HG02885 (cell line): ENCODE measurements around the gene CDK11A.
"Not testable (repeated sequence)": the region's sequence is repeated elsewhere in the genome, so short reads cannot be mapped to it uniquely, and the experiment has no call there.

Source experiments
- ATAC-seq: cut with Tn5 transposase; IDR thresholded peaks from one replicate; pipeline ENCODE4 v1.9.1; 2021; ENCODE audit warnings: mild to moderate bottlenecking; ENCODE audit not compliant: unreplicated experiment, poor library complexity

CDK11A gene

DNA sequence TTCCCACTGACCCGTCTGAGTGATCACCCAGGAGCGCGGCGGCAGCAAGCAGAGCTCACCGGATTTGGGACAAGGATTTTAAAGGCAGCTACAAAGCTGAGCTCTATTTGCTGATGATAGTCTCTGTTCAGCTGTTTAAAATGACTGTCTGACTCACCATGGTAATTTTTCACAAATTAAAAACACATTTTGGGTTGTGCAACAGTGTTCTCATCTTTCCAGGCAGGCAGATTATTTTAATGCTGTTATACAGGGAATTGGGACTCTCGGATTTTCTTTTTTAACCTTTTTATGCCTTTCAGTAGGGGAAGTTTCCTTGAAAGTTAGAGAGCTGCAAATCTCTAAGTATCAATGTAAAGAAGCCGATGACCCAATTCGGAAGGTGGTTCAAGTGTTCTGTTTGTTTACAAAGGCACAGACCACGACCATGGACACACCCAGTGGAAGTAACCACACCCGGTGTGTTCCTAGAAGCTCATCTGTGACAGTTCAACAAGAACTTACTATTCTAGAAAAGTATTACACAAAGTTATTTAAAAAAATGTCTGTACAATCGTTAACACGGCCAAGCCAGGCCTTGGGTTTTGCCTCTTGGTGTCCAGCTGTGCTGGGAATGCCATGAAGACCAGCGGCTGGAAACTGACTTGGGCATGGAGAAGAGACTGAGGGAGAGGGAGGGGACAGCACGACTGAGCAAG, 4.3 kb upstream of the CDK11A start:
- ATAC-seq = not testable (repeated sequence)

DNA sequence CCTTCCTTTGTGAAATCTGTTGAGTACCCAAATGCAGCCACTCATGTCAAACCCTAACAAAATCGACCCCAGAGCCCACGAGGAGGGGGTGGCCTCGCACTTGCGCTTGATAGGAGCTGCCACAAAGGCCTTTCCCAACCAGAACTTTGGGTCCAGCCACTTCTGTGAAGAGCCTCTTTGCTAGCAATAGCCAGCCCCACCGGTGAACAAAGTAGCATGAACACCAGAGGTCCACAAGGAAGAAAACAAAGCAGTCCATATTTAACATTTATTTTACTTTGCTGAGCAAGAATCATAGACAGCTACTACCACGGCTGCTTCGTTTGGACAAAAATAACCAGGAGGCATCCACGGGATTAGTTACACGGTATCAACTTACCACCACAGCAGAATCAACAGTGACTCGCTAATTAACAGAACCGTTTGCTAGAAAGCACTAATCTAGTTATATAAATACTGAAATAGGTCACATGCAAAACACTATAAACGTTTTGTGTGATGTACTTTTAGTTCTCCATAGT, 3.0 kb upstream of the CDK11A start:
- not testable (repeated sequence) for ATAC-seq

DNA sequence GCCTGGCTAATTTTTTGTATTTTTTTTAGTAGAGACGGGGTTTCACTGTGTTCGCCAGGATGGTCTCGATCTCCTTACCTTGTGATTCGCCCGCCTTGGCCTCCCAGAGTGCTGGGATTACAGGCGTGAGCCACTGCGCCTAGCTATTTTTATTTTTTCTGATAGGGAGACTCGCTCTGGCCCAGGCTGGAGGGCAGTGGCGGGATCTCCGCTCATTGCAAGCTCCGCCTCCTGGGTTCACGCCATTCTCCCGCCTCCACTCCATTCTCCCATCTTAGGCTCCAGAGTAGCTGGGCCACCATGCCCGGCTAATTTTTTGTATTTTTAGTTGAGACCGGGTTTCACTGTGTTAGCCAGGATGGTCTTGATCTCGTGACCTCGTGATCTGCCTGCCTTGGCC, 1.9 kb upstream of the CDK11A start:
- not testable (repeated sequence) for ATAC-seq

DNA sequence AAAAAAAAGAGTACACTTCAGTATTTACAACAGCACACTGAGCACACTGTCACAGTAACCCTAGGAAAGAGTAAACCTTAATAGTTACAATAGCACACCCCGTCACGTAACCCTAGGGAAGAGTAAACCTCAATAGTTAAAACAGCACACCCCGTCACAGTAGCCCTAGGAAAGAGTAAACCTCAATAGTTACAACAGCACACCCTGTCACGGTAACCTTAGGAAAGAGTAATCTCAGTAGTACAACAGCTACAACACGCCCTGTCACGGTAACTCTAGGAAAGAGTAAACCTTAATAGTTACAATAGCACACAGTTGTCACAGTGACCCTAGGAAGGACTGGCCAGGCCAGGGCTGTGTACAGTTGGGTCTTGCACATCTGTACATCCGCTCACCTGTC, 3.0 kb downstream of the CDK11A start:
- ATAC-seq = no peak

DNA sequence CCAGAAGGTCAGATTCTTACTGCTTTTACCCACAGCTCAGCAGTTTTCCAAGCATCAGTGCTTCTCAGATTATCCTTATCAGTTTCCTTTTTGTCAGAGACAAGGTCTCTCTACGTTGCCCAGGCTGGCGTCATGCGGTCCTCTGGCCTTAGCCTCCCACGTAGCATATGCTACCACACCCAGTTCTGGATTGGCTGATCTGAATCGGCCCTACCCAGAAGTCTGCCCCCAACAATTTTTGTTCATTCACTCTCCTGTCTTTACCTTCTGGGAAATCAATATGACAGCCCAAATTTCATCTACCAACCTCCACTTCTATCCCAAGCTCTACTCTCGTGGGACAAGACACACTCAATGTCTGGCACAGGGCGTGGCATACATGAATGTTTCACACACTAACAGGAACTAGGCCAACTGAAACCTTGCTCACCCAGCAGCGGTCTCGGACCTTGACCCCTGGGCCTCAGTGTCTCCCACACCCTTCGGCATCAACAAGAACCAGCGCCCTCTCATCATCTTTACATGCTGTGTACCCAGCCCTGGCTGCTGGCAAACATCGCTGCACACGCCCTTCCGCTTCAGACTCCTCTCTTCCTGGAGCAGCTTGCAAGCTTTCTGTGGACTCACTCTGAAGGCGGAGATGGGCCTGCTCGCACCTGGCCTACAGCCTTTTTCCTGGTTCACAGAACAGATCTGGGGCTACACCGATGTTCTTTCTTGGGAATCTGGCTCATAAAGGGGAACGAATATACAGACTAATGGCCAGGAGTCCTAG, 8.9 kb downstream of the CDK11A start:
- not testable (repeated sequence) for ATAC-seq

DNA sequence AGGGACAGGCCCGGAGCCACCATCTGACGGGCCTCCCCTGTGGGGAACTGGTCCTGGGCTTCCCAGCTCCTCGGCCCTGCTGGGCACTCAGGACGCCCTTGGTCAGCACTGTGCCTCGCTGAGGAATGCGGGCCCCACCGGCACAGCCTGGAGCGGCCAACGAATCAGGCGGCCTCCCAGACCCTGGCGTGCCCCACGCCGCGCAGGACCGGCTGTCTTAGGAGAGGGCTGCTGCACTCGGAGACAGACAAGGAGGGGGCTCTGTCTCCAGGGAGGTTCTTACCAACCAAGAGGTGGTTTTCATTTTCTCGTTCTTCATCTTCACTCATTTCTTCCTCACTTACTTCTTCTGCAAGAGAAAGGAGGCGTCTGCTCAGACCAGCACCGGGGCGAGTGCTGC, 16.3 kb downstream of the CDK11A start:
- not testable (repeated sequence) for ATAC-seq

DNA sequence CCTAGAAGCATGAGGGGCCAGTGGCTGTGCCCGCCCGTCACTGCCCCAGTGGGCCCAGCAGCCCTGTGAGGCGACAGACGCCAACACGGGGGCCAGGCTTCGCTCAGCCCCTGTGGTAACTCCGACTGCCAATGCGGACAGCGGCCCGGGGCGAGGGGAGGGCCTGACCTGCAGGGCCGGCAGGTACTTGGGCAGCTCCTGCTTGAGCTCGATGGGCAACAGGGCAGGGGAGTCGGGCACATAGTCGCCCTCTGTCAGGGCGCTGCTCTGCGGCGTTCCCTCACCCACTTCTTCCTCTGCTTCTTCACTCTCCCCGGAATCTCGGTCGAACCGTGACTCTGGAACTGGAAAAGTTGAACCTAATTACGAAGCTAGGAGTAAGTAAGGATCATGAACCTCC, 16.9 kb downstream of the CDK11A start:
- not testable (repeated sequence) for ATAC-seq

DNA sequence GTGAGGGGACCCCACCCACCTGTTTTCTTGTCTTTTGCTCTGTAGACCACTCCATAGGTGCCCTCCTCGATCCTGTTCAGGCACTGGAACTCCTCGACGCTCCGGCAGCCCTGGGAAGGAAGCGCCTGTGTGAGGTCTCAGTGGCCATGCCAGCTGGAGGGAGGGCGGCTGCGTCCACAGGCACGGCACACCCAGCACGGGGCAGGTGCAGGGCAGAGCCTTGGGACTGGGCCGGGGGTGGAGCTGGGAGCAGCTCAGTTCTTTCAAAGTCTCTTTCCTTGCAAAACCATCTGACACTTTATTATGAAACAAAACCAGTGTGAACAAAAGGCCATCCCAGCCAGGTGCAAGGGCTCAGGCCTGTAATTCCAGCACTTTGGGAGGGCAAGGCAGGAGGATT, 18.5 kb downstream of the CDK11A start:
- not testable (repeated sequence) for ATAC-seq

DNA sequence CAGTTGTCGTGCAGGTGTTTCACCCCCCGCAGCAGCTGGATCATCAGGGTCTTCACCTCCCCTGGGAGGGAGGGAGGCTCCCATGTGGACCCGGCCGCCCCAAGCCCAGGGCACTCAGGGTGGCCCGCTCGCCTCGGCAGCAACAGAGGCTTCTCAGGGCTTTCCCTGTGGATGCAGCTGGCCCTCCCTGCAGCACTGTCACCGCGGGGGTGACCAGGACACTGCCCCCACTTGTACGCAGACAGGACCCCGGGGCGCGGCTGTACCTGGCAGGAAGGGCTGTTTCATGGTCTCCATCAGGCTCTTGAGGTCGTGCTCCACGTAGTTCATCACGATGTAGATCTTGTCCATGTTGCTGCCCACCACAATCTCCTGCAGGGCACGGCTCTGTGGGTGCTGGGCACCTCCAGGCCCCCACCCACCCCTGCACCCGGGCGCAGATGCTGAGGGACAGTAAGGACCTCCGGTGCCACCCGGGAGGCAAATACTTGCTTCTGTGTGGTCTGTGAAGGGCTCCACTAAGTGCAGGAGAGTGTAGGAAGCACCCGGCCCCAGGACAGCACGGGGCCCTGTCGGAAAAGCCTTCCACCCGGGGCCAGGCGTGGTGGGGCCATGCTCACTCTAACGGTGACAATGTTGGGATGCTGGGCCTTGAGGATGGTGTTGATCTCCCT, 19.7 kb downstream of the CDK11A start:
- not testable (repeated sequence) for ATAC-seq

DNA sequence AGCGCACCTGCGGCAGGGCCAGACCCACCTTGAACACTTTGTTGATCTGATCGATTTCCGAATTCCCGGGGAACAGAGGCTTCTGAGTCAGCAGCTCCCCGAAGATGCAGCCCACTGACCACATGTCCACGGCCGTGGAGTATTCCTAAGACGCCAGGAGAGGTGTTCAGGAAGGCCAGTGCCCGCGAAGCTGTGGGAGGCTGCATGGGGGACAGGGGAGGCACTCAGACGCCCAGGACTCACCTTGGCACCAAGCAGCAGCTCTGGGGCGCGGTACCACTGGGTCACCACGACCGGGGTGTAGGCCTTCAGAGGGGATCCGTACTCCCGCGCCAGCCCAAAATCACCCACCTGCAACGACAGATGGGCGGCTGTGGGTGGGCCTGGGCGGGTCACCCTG, 20.4 kb downstream of the CDK11A start:
- ATAC-seq = no peak

DNA sequence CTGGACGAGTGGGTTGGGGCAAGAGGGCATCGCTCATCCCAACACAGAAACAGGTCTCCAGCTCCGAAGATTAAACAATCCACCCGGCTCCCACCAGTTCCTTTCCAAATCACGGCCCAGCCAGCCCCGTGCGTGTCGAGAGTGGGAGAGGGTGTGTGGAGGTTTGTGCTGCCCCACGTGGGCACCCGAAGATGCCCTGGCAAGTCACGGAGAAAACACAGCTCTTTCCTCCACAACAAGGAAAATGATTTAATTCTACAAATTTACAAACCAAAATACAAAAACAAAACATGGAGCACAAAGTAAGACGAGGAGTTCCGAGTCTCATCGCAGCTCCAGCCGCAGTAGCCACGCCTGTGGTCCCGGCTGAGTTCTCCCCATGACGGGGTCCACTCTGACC, 21.7 kb downstream of the CDK11A start:
- not testable (repeated sequence) for ATAC-seq

DNA sequence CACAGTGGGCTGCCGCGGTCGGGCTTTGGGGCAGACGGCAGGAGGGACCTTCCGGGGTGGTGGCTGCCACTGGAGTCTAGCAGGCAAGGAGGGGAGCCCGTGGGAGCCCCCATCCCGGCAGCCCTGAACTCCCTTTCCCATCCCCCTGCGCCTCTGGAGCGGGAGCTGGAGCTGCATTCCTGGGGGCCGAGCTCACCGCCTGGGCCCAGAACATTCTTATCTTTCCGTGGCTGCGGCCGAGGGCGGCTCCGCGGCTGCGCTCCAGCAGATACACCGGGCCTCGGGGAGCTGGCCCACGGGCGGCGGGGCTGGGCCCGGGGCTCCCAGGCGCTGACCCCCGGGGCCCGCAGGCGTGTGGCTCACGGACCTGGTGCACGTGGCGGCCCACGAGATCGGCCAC, 23.6 kb downstream of the CDK11A start:
- not testable (repeated sequence) for ATAC-seq

DNA sequence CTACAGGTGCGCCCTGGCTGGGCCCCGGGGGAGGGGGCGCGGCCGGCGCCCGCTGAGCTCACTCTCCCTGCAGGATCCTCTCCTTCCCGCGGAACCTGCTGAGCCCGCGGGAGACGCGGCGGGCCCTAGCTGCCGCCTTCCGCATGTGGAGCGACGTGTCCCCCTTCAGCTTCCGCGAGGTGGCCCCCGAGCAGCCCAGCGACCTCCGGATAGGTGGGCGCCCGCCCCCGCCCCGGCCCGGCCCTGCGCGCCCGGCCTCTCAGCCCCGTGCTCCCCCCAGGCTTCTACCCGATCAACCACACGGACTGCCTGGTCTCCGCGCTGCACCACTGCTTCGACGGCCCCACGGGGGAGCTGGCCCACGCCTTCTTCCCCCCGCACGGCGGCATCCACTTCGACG, 24.1 kb downstream of the CDK11A start:
- not testable (repeated sequence) for ATAC-seq

DNA sequence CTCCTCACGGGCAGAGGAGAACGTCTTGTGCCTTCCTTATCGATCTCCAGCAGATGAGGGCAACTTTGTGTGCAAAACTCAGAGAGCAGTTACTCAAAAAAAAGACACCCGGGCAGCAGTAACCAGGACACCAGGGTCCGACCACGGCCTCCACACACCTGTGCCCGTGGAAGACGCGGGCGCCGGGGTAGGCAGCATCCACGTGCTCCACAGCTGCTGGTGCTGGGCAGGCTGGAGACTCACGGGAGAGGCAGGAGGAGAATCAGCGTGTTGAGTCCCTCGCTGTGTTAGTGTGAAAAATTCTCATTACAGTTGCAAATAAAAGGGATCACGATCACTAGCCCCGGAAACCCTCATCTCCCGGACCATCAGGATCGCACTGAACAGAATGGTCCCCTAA, 25.1 kb downstream of the CDK11A start:
- ATAC-seq = not testable (repeated sequence)

DNA sequence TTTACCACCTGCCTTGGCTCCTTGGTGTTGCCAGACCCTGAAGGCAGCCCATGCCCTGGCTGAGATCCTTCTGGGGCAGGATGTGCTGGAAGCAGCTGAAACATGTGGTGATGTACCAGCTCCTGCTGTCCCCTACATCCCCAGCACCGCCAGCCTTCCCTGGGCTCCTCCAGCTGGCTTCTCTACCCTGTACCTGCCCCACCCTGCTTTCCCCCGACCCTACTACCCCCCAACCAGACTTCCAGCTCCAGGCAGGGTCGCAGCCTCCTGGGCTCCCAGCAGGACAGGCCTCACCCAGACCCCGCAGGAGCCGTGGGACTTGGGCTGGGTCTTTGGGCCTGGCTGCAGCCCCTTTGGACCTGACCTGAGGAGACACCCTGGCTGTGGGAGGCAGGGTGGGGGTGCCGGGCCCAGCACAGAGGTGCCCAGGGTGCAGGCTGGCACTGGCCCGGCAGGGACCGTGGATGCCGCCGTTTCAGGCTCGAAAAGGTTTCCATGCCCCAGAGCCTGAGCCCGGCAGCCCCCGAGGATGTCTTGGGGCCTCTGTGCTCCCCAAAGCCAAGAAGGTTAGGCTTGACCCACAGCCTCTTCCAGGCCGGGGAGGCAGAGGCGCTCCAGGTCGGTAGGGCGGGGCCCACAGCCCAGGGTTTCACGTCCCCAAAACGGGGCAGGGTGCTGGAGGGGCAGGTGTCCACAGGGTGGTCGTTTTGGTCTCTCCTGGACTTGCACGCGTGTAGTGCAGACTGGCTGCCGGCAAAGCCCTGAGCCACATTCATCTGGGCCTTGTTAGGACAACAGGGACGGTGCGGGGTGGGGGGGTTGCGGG, 26.6 kb downstream of the CDK11A start:
- ATAC-seq = not testable (repeated sequence)

DNA sequence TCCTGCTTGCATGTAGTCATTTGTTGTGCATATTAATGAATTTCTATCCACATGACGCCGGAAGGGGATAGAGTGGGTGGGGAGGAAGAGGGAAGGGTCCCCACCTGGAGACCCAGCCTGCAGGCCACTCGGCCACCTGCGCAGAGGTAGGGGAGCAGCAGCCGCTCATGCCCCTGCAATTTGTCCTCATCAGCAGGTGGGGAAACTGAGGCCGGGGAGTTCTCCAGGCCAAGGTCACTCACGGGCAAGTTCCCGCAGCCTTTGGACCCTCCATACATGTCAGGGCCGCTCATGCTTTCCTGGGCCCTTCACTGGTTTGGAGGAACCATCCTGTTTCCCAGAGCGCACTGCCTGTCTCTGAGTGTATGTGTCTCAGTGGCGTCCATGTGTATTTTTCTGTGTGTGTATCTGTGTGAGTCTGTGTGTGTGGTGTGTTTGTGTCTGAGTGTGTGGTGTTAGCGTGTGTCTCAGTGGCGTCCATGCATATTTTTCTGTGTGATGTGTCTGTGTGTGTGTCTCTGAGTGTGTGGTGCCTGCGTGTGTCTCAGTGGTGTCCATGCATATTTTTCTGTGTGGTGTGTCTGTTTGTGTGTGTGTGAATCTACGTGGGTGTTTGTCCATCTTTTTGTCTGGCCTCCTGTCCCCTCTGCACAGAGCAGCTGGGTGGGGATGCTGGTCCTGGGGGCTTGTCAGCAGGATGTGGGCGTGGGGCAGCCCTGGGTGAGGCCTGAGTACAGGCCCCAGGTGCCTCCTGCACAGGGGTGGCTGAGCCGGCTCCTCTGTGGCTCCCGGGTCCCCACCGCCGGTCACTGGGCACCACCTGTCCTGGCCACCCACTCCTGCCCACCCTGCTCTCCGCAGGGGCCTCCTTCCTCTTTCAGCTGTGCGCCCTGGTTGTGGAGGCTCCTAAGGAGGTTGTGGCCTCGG, 27.5 kb downstream of the CDK11A start:
- not testable (repeated sequence) for ATAC-seq

DNA sequence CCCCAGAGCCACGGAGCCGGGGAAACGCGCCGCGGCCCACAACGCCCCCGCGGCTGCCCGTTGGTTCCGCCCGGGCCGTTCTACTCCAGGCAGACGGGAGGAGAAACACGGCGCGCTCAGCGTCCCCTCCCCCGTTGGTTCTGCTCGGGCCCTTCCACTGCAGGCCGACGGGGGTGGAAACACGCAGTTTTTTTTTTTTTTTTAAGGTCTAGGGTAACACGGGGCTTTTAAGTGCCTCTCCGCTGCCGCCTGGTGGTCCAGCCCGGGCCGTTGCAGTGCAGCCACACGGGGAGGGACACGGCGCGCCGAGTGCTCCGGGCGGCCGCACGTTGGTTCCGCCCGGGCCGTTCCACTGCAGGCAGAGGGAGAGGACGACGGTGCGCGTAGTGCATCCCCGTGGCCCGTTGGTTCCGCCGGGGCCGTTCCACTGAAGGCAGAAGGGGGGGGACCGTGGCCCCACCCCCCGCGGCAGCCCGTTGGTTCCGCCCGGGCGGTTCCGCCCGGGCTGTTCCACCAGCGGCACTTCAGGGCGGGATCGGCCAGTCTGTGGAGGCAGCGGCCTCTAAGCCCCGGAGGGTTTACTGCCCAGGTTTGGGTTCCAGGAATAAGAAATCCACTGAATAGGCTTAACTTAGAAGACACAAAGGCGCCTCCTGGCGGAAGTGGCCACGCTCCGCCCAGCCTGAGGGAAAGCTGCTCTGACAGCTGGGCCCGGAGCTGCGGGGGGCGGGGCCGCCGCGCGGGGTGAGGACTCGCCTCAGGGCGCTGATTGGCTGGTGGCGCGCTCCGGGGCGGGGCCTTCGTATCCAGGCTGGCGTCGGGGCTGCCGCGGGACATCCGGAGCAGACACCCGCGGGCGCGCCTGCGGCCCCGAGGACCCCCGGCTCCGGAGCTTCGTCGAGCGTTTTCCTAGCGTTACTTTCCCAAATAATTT, 31.2 kb downstream of the CDK11A start, which contains the start of gene SLC35E2B:
Gene SLC35E2B, minus strand, starts transcription at position 82 of the 934 bp plus-strand sequence. CDS start 16,096 bp downstream, outside the sequence.
- peak; percentile 78 for ATAC-seq

DNA sequence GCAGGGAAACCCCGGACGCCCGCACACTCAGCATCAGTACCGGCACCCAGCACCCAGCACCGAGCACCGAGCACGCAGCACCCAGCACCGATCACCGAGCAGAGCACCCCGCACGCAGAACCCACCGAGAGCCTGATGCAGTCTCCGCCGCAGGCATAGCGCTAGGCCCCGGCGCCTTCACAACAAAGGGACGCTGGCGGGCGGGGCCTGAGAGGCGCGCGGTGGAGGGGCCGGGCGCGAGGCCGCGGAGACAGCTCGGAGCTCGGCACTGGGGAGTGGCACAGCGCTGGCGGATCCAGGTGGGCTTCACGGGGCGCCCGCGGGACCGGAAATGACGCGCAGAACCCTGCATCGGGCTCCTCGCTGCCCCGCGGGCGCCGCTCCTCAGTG, 31.8 kb downstream of the CDK11A start:
- ATAC-seq = peak; percentile 37
